H9 (cell line): ENCODE results near the gene TPGS1. TPM values are rescaled to one million over a fixed set of nuclear protein-coding genes. Genes with fewer than 3 reads are reported as not detected.

Experiments used
- DNase-seq: peaks from one replicate; pipeline ENCODE4 v3.0.0-alpha.2; 2017
- H2AFZ ChIP-seq: one replicate; pipeline ENCODE4 v1.6.1; 2013; ENCODE audit warnings: mild to moderate bottlenecking, low read length, control low read depth, moderate library complexity
- H2AK5ac ChIP-seq: 2 replicates; pipeline ENCODE4 v1.6.1; 2013; ENCODE audit warnings: low read length, control low read depth, mixed read lengths; ENCODE audit not compliant: insufficient read length
- H2BK120ac ChIP-seq: one replicate; pipeline ENCODE4 v1.6.1; 2013; ENCODE audit warnings: low read depth, mild to moderate bottlenecking, low read length, control low read depth, inconsistent platforms; ENCODE audit not compliant: poor library complexity, severe bottlenecking
- H2BK12ac ChIP-seq: 2 replicates; pipeline ENCODE4 v1.6.1; 2013; ENCODE audit warnings: low read length, control low read depth, mixed read lengths, low read depth; ENCODE audit not compliant: insufficient read length
- H2BK15ac ChIP-seq: 2 replicates; pipeline ENCODE4 v1.6.1; 2013; ENCODE audit warnings: low read depth, low read length, control low read depth
- H2BK20ac ChIP-seq: one replicate; pipeline ENCODE4 v1.6.1; 2013; ENCODE audit warnings: low read depth, mild to moderate bottlenecking, low read length, control low read depth, inconsistent platforms; ENCODE audit not compliant: poor library complexity, severe bottlenecking
- H2BK5ac ChIP-seq: 2 replicates; pipeline ENCODE4 v1.6.1; 2013; ENCODE audit warnings: low read length, control low read depth, mixed read lengths; ENCODE audit not compliant: insufficient read length
- H3K14ac ChIP-seq: 2 replicates; pipeline ENCODE4 v1.6.1; 2013; ENCODE audit warnings: low read length, control low read depth; ENCODE audit not compliant: insufficient read depth
- H3K18ac ChIP-seq: 2 replicates; pipeline ENCODE4 v1.6.1; 2013; ENCODE audit warnings: low read depth, mild to moderate bottlenecking, mixed read lengths, low read length, control low read depth; ENCODE audit not compliant: insufficient read length
- H3K23ac ChIP-seq: 2 replicates; pipeline ENCODE4 v1.6.1; 2013; ENCODE audit warnings: low read length, control low read depth, mixed read lengths, low read depth; ENCODE audit not compliant: insufficient read length
- H3K23me2 ChIP-seq: 2 replicates; pipeline ENCODE4 v1.6.1; 2013; ENCODE audit warnings: low read depth, mild to moderate bottlenecking, mixed read lengths, low read length, control low read depth; ENCODE audit not compliant: insufficient read length, poor library complexity, severe bottlenecking
- H3K27ac ChIP-seq: 2 replicates; pipeline ENCODE4 v1.5.1; 2013; ENCODE audit warnings: low read length, control low read depth, mixed read lengths, low read depth; ENCODE audit not compliant: insufficient read length
- H3K27me3 ChIP-seq: 2 replicates; pipeline ENCODE4 v1.6.1; 2013; ENCODE audit warnings: low read length, control low read depth, inconsistent platforms; ENCODE audit not compliant: insufficient read depth
- H3K4ac ChIP-seq: 2 replicates; pipeline ENCODE4 v1.6.1; 2013; ENCODE audit warnings: low read depth, mild to moderate bottlenecking, control low read depth, inconsistent platforms, low read length, moderate library complexity
- H3K4me1 ChIP-seq: 2 replicates; pipeline ENCODE4 v1.6.1; 2013; ENCODE audit warnings: low read length, control low read depth, inconsistent platforms; ENCODE audit not compliant: insufficient read depth
- H3K4me2 ChIP-seq: 2 replicates; pipeline ENCODE4 v1.6.1; 2013; ENCODE audit warnings: low read length, control low read depth, mixed read lengths; ENCODE audit not compliant: insufficient read length, insufficient read depth
- H3K56ac ChIP-seq: 2 replicates; pipeline ENCODE4 v1.6.1; 2013; ENCODE audit warnings: low read depth, mild to moderate bottlenecking, mixed read lengths, low read length, control low read depth; ENCODE audit not compliant: insufficient read length
- H3K79me1 ChIP-seq: 2 replicates; pipeline ENCODE4 v1.6.1; 2013; ENCODE audit warnings: low read depth, mild to moderate bottlenecking, moderate library complexity, low read length, control low read depth, inconsistent platforms; ENCODE audit not compliant: insufficient read depth, poor library complexity, severe bottlenecking
- H3K79me2 ChIP-seq: 2 replicates; pipeline ENCODE4 v1.6.1; 2013; ENCODE audit warnings: low read length, control low read depth, inconsistent platforms; ENCODE audit not compliant: insufficient read depth
- H3K9ac ChIP-seq: 2 replicates; pipeline ENCODE4 v1.6.1; 2013; ENCODE audit warnings: low read length, control low read depth, mixed read lengths; ENCODE audit not compliant: insufficient read length; ENCODE audit errors: extremely low read depth
- H3K9me3 ChIP-seq: one replicate; pipeline ENCODE4 v1.6.1; 2013; ENCODE audit warnings: low read depth, low read length, inconsistent platforms; ENCODE audit not compliant: control insufficient read depth
- H3T11ph ChIP-seq: one replicate; pipeline ENCODE4 v1.6.1; 2013; ENCODE audit warnings: mild to moderate bottlenecking, low read length, control low read depth, inconsistent platforms
- H4K20me1 ChIP-seq: one replicate; pipeline ENCODE4 v1.6.1; 2013; ENCODE audit not compliant: control insufficient read depth, insufficient read length, insufficient read depth
- H4K5ac ChIP-seq: 2 replicates; pipeline ENCODE4 v1.6.1; 2013; ENCODE audit warnings: low read depth, mild to moderate bottlenecking, mixed read lengths, low read length, control low read depth; ENCODE audit not compliant: insufficient read length
- H4K8ac ChIP-seq: replicated peaks from 2 replicates; pipeline ENCODE4 v1.6.1; 2013; ENCODE audit warnings: low read length, control low read depth, mixed read lengths, low read depth; ENCODE audit not compliant: insufficient read length
- H4K91ac ChIP-seq: 2 replicates; pipeline ENCODE4 v1.6.1; 2013; ENCODE audit warnings: low read depth, mild to moderate bottlenecking, moderate library complexity, mixed read lengths, low read length, control low read depth; ENCODE audit not compliant: insufficient read length
- H3K27ac Mint-ChIP-seq, 3 experiments: 2 replicates in 2 of 3; 3 replicates in 1 of 3; pipeline ENCODE4 v1.8.0; 2020 to 2021; ENCODE audit warnings: mixed read lengths in 3 of 3, mild to moderate bottlenecking in 1 of 3, moderate library complexity in 1 of 3
- H3K27me3 Mint-ChIP-seq: 2 replicates; pipeline ENCODE4 v1.8.0; 2021; ENCODE audit warnings: low read depth, mild to moderate bottlenecking, moderate library complexity, mixed read lengths
- H3K36me3 Mint-ChIP-seq, 3 experiments: 2 replicates in 2 of 3; 3 replicates in 1 of 3; pipeline ENCODE4 v1.8.0; 2020 to 2021; ENCODE audit warnings: low read depth in 3 of 3, mixed read lengths in 3 of 3; ENCODE audit not compliant: insufficient read depth in 1 of 3
- H3K4me1 Mint-ChIP-seq, 2 experiments: 2 replicates each; pipeline ENCODE4 v1.8.0; 2020; ENCODE audit warnings: mixed read lengths in 2 of 2
- H3K4me3 Mint-ChIP-seq, 2 experiments: 2 replicates in 1 of 2; 3 replicates in 1 of 2; pipeline ENCODE4 v1.8.0; 2020 to 2021; ENCODE audit warnings: mild to moderate bottlenecking in 2 of 2, mixed read lengths in 2 of 2, moderate library complexity in 1 of 2
- H3K9me3 Mint-ChIP-seq, 2 experiments: 2 replicates in 1 of 2; 3 replicates in 1 of 2; pipeline ENCODE4 v1.8.0; 2020; ENCODE audit warnings: mild to moderate bottlenecking in 2 of 2, mixed read lengths in 2 of 2, moderate library complexity in 1 of 2
- WGBS: extraction: QIAGEN DNeasy Blood & Tissue Kit; methylation state at CpG from one replicate; pipeline ENCODE4 v1.1.7; 2013; ENCODE audit warnings: missing lambda C conversion rate, low lambda C conversion rate, mixed read lengths; ENCODE audit not compliant: insufficient read length; ENCODE audit errors: extremely low coverage; 5-methylcytosine and 5-hydroxymethylcytosine counted together
- total RNA-seq: library from RNA; stranded (reverse); gene quantifications from 2 replicates; pipeline ENCODE4 v1.2.1, GENCODE V29; 2021
- TF ChIP-seq, protein P1 (sequence below): fragments of 200-600 bp; sonication (generic); conservative IDR thresholded peaks from 3 replicates; pipeline ENCODE4 v1.8.0; 2021; ENCODE audit warnings: antibody characterized with exemption, mild to moderate bottlenecking

The TPGS1 gene
- total RNA-seq, 1 experiment from 2014 or later = 7.4 TPM

- Mint-ChIP-seq H3K27ac (no peak overlapping the region), H3K36me3 (peaks cover 0 to 2% (median 0%) of the 10 kb centered on the region in 3 experiments; a peak in 1 of 7 replicates), H3K4me1 (peaks cover 4 to 7% of the 10 kb centered on the region in 2 experiments; a peak in 3 of 4 replicates), H3K4me3 (peak overlapping the region; percentile 66 to 79), H3K27me3 (peaks cover 35% of the 10 kb centered on the region), H3K9me3 (peaks cover 0 to 10% of the 10 kb centered on the region in 2 experiments; a peak in 2 of 5 replicates)
- Histone ChIP-seq H3K4ac (no peak overlapping the region), H2AFZ (no peak overlapping the region), H3K4me1 (no peaks in the 10 kb centered on the region), H4K8ac (no peak overlapping the region), H3K56ac (no peak overlapping the region), H3K79me2 (no peaks in the 10 kb centered on the region), H3K9ac (no peak overlapping the region), H2BK15ac (no peak overlapping the region), H2AK5ac (no peak overlapping the region), H4K20me1 (no peaks in the 10 kb centered on the region), H4K5ac (no peak overlapping the region), H3K23me2 (peaks cover 10% of the 10 kb centered on the region), H3T11ph (no peak overlapping the region), H3K18ac (no peak overlapping the region), H3K14ac (no peak overlapping the region; the same call in 1 of the 2 replicates), H2BK5ac (no peak overlapping the region), H2BK20ac (no peak overlapping the region), H3K27ac (no peak overlapping the region), H3K79me1 (no peaks in the 10 kb centered on the region), H4K91ac (no peak overlapping the region), H3K9me3 (no peaks in the 10 kb centered on the region), H2BK120ac (no peak overlapping the region), H3K4me2 (peak overlapping the region; percentile 58), H3K27me3 (no peaks in the 10 kb centered on the region; the same call in 1 of the 2 replicates), H3K23ac (no peak overlapping the region), H2BK12ac (no peak overlapping the region)
- TF ChIP-seq, protein P1, sequence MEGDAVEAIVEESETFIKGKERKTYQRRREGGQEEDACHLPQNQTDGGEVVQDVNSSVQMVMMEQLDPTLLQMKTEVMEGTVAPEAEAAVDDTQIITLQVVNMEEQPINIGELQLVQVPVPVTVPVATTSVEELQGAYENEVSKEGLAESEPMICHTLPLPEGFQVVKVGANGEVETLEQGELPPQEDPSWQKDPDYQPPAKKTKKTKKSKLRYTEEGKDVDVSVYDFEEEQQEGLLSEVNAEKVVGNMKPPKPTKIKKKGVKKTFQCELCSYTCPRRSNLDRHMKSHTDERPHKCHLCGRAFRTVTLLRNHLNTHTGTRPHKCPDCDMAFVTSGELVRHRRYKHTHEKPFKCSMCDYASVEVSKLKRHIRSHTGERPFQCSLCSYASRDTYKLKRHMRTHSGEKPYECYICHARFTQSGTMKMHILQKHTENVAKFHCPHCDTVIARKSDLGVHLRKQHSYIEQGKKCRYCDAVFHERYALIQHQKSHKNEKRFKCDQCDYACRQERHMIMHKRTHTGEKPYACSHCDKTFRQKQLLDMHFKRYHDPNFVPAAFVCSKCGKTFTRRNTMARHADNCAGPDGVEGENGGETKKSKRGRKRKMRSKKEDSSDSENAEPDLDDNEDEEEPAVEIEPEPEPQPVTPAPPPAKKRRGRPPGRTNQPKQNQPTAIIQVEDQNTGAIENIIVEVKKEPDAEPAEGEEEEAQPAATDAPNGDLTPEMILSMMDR = no peak
- WGBS = no CpG with 5 or more reads among the region's 60 CpGs
- DNase-seq = peak; percentile 73
Measured at GRCh38 chr19:461721-462551, 45.4 kb upstream of the TPGS1 start.
